GM19372 (cell line): ENCODE data around the gene HS3ST6.
A peak's percentile ranks its signal among the peaks of the same experiment; 100 is the strongest.
"Not testable (repeated sequence)": the region's sequence is repeated elsewhere in the genome, so short reads cannot be mapped to it uniquely, and the experiment has no call there.

Experiments used
- ATAC-seq: cut with Tn5 transposase; IDR thresholded peaks from one replicate; pipeline ENCODE4 v1.9.1; 2021; ENCODE audit warnings: mild to moderate bottlenecking, low read depth, moderate library complexity; ENCODE audit not compliant: unreplicated experiment

Gene HS3ST6

DNA sequence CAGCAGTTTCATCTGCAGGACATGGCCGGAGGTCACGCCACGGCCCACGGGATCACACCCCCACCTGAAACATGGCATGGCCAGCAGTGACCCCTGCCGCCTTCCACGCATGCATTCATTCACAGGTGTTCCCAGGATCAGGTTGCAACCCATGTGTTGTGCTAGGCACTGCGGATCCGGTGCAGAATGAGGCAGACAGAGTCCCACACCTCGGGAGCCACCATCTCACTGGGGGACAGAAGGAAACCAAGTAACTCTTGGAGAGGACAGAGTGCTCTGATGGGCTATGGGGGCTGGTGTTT is 29.1 kb upstream of the HS3ST6 start:
- ATAC-seq = no peak

DNA sequence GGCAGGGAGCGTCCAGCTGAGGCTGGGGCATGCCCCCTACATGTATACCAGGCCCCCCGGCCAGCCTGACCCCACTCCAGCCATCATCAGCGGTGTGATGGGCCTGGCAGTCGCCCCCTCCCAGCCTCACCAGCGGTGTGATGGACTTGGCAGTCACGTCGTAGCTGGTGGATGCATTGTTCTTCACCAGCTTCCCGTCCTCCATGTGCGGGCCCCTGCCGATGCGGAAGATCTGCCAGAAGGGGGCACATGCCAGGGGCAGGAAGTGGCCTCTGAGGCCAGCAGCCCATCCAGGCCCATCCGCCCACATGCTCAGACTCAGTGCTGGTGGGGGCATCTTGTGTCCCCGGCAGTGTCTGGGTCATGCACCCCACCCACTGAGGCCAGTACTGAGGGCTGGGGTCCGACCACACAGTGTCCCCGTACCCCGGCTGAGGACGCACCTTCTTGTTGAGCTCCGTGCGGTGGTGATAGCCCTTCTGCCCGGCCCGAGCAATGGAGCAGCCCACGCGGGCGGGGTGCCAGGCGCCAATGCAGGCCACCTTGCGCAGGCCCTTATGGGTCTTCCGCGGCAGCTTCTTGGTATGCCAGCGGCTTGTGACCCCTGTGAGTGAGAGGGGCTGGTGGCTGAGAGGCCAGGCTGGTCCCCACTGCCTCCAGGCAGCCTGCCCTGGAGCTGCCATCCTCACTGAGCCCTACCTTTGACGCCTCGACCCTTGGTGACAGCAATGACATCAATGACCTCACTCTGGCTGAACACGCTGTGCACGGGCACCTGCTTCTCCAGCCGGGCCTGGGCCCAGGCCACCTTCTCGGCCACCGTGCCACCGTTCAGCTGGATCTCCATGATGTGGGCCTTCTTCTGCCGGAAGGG is 28.5 kb upstream of the HS3ST6 start:
- ATAC-seq = no peak

DNA sequence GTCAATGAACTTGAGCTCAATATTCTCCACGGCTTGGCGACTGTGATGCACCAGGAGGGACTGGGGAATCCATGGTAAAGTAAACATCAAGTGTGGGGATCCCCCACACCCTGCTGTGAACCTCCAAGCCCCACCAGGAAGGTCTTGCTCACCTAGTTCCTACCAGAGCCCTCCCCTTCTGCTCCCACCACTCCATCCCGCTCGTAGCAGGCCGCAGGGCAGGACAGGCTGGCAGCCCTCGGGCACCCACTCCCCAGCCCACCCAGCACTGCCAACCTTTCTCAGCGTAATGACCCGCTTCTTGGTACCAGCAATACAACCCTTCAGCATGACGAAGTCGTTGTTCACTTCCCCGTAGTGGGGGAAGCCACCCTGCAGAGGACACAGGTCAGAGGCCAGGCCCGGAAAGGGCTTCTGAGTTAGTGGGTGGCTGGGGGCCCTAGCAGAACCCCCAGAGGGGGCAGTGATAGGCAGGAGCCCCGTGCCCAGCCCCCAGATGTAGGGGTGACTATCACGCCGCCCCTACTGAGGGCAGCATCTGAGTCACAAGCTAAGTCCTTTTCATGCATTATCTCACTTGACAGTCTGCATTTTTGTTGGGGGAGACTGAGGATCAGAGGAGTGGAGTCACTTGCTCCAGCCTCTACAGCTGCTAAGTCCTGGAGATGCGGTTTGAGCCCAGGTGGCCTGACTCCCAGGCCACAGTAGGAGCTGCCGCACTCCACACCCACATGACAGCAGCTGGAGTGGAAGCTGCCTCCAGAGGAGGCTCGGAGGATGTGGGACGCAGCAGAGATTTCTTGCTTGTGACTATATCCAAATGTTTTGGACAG is 27.6 kb upstream of the HS3ST6 start:
- no peak for ATAC-seq

DNA sequence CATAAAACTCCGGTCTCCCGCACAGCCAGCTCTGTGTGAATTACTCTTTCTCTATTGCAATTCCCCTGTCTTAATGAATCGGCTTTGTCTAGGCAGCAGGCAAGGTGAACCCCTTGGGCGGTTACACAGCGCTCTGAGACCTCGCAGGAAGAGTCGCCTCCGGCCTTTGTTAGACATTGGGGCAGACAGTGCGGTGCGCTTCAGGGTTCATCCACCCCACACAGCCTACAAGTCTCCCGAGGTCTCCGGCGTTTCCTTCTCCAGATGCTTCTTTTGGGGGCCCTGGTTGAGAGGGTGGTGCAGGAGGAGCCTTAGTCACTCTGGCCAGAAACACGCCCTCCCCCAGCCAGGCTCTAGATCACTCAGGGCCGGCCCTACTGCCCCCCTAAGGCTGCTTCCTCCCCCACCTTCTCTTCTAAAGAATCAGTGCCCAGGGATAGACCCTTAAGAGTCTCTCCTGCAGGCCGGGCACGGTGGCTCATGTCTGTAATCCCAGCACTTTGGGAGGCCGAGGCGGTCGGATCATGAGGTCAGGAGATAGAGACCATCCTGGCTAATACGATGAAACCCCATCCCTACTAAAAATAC is 26.5 kb upstream of the HS3ST6 start:
- no peak for ATAC-seq

DNA sequence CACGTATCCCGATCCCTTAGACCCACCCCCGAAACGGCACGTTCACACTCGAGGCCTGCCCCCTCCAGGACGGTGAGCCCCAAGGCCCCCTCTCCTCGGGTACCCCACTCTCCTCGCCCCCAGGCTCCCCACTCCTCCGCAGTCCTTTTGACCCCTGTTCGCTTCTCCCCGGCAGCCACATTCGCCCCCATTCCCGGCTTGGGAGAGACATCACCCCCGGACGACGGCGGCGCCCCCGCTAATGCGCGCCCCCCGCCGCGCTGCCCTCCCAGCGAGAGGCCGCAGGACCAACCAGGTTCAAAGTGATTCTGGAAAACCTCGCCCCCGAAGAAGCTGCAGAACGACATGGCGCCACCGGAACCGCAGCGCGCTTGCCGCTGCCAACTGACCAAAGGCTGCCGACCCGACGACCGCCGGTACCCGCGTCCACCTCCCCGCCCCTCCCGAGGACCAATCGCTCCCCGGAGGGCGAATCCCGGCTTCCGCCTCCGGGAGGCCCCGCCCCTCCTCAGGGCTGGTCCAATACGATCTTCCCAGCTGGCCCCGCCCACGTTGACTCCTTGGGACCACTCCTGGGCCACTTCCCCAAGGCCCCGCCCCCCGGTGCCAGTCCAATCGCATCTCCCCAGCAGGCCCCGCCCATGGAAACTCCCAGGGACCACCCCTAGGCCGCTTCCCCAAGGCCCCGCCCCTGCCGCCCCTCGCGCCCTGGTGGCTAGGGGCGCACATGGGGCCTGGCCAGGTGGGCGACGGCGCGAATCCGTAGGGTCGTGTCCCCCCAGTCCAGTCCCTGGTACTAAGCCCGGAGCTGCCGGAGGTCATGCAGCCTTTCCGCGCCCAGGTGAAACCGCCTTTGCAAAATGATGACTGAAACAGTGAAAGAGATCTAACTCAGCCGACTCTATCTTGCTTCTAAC is 24.9 kb upstream of the HS3ST6 start, which contains the start of gene MSRB1:
Gene MSRB1 (minus strand): TSS at position 390 of the 917 bp plus-strand sequence. CDS start 43 bp downstream, at position 347.
- ATAC-seq = peak; percentile 93

DNA sequence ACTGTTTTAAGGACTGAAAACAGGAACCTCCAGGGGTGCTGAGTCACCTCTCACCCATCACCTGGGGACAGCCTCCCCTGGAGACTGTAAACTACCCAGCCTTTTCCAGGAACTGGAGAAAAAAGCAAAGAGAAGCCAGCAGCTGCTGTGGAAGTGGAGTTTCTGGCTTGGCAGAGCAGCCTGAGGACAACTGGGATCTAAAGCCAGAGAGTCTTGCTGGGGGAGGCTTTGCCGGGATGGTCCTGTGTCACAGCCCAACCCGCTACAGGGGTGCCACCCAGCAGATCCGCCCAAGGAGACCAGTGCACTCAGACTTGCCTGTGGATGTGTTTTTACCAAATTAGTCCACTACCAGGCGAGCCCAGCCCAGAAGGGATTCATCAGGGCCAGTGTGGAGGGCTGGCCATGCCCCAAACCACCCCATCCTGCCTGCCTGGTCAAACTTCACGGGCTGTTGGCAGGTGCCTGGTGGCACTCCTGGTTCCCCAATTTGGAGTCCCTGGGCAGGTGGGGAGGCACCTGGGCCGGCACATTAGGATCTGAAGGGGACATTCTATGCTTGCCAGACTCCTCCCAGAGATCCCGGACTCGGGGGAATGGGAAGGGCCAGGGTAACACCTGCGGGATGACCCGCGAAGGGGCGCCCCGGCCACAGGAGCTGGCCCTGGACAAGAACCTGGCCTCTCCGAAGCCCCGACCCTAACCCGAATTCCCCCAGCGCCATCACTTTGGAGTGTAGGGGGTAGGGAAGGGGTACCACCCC is 24.0 kb upstream of the HS3ST6 start:
- ATAC-seq = no peak

DNA sequence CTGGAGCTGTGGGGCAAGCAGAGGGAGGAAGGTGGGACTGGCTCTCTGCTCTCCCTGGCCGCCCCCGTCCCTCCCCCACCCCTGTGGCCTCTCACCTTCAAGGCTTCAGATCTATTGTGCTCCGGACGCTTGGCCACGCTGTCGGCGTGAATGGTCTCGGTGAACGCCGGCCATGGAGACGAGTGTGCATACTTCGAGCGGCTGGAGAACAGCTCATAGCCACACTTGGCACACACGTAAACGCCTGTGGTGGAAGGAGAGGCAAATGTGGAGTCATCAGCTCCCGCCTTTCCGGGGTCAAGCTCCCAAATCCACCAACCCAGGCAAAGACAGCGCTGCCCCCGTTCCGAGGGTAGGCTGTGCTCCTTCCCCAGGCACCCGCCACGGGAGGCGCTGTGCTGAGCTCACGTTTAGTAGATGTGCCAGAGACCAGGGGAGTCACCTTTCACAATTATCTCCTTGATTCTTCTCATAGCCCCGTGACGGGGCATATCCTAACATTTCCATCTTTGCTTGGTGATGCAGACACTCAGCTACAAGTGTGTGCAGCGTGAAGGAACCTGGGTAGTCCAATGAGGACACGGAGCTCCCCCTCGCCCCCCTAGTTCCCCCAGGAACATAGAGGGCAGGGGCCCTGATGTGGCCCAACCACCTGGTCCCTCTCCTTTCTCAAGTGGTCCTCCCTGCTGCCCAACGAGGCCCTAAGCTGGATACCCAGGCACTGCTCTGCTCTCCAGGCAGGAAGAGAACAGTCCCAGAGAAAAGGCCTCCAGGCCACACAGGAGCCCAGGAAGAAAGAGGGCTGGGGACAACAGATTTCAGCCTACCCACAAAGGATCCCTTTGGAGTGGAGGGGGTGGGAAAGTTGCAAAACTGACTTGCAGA is 23.2 kb upstream of the HS3ST6 start:
- ATAC-seq = no peak

DNA sequence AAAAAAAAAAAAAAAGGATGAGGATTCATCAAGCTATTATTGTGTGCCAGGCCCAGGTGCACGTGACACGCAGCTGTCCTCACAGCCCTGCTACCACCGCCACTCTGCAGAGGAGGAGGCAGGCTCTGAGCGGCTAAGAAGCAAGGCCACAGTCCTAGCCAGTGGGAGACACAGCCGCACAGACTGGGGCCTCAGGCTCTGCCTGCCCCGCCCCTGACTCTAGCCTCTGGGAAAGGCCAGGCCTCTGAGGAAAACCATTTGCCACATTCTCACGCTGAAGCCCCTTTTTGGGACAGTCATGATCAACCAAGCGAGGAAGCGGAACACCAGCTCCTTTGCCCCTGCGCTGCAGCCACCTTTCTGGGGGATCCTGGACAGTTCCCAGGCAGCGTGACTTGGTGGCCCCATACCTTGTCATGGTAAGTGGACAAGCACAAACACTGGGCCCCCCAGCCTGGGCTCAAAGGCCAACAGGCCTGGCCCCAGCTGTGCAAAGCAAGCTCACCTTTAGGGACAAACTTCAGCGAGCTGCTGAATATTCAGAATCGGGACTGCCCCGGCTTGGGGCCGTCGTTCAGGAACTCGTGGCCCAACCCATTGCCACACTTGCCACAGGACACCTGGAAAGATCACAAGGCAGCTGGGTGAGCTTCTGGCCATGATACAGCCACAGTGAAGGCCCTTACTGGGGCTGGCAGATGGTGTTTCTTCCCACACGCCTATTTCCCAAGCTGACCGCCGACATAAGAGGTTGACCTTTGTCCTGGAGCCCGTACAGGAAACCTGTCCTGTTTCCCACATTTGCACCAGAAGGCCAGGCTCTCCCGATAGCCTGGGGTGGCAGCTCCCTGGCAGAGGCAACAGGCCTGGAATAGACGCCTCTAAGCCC is 22.3 kb upstream of the HS3ST6 start:
- no peak for ATAC-seq

DNA sequence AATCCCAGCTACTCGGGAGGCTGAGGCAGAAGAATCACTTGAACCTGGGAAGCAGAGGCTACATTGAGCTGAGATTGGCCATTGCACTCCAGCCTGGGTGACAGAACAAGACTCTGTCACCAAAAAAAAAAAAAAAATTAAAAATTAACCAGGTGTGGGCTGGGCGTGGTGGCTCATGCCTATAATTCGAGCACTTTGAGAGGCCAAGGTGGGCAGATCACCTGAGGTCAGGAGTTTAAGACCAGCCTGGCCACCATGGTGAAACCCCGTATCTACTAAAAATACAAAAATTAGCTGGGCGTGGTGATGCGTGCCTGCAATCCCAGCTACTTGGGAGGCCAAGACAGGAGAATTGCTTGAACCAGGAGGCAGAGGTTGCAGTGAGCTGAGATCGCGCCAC is 21.6 kb upstream of the HS3ST6 start:
- ATAC-seq = not testable (repeated sequence)

DNA sequence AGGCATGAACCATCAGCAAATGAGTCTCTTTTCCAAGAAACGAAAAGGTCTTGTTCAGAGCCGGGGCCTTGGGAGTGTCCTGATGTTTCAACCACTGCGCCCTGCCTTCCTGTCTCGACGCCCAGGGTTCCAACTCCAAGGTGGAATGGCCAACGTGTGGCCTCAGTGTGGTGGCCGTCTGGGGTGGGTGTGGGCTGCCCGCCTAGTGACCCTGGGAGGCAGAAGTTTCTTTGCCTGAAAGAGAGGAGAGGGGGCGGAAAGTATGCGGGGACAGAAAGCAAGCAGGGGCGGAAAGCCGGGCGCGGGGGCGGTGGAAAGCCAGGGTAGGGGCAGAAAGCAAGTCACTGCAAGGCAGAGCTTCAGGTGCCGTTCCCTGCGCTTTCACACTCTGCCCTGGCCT is 20.7 kb upstream of the HS3ST6 start:
- no peak for ATAC-seq

DNA sequence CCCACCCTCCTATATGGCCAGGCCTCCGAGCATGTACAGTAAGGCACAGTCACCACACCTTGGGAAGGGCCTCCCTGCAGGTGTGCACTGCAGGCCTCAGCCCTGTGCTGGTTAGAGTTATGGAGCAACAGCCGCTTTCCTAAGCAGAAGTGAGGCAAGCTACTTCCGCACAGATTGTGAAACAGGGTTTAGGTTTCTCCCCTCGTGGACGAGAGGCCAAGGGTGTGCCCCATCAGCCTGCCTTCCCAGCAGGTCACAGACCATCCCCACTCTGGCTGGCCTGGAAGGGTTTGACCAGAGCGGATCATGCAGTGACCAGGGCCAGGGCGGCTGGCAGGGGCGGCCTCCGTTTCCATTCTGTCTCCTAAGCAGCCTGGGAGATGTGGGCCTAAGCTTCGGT is 20.1 kb upstream of the HS3ST6 start:
- no peak for ATAC-seq

DNA sequence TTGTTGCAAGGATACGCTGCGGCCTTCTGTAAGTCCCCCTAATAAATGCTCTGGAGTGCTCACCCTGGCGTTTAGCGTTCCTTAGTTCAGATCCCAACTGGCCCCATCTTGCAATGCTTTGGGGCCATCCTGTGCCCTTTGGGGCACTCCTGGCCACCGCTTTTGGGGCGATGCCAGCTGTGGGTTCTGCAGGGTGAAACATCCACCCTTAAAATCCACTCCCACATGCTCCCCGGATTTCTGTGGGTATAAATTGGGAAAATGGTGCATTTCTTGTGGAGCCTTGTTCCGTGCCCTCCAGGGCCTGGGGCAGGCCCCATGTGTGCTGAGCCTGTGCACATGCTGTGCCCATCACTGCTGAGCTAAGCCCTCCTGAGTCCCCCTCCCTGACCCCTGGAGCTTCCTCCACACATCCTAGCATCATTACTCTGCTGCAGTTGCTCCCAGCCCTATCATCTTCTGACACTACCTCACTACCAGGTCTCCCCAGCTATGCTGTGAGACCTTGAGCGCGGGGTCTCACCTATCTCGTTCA is 18.8 kb upstream of the HS3ST6 start:
- ATAC-seq = no peak

DNA sequence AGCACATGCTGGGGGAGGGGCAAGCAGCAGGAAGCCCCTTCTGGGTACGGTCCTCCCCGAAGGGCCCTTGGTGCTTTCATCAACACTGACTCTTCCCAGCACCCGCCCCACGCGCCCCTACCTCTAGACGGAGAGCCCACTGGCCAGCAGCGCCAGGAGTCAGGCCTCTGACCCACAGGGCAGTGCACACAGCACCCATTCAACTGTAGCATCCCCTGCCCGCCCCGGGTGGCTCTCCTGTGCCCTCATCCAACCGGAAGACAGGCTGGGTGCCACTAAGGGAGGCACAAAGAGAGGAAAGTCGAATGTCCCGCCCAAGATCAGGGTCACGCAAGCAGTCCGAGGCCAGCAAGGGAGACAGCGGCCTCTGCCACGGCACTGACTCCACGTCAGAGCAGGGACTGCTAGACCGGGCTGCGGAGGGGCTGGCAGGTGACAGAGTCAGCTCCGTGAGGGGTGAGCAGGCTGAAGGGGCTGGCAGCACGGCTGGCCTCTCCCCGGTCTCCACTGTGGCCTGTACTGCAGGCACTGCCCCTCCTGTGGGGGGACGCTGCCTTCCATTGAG is 15.0 kb upstream of the HS3ST6 start:
- ATAC-seq = no peak

DNA sequence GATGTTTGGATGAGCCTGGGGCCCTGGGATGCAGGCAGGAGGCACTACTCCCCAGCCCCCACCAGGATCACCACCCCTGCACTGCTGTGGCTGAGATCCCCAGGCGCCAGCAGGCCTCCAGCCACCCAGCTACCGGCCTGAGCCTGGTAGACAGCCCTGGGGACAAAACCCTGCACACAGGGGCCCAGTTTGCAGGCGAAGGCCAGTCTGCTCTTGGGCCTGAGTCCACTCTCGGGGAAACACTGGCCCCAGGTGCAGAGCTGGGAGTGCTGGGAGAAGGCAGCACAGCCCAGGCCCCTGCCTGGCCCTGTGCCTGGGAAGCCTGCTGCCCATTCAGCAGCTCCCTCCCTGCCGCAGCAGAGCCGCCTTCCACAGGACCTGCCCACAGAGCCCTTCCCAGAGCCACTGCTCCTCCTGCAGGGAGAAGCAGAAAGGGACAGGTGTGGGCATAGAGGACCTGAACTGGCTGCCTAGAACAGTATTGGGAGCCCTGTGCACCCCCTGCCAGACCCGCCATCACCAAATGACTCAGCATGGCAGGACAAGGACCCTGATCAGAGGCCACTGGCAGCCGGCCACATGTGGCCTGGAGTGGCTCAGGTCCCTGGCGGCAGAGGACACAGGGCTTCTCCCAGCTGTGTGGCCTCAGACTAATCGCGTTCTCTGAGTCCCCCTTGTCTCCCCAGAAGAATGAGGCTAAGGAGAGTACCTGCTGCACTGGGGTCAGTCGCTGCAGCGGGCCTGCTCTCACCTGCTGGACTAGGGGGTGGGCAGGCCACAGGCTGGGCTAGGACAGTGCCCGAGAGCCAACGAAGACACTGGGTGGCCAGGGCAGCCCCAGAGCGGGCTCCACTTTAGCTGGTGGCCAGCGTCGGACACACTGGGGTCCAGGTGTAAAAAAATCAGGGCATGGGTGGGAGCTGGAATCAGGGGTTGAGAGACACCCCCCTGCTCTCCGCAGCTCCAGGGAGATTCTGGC is 14.1 kb upstream of the HS3ST6 start:
- ATAC-seq = no peak

DNA sequence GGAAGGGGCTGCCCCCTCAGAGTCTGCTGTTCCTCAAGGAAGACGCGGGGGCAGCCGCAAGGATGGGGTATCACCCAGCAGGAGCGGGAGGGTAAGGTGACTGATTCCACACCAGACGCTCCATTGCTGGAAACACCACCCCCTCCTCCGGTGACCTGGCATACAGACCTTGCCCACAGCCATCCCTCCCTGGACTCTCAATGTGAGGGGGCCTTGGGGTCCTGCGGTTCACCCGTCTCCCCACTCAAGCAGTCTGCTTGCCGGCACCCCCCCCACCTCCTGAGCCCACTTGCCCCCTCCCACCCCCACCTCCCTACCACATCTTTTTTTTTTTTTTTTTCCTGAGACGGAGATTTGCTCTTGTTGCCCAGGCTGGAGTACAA is 12.1 kb upstream of the HS3ST6 start:
- no peak for ATAC-seq
